Middle frontal gyrus (tissue), 1 donor: Measurements from ENCODE around the gene DNAH1.
A peak's percentile ranks its signal among the peaks of the same experiment; 100 is the strongest.

Source experiments
- DNase-seq: peaks from one replicate; pipeline ENCODE4 v3.0.0-alpha.2; 2015; ENCODE audit warnings: low spot score; ENCODE audit errors: extremely low spot score

The DNAH1 gene

DNA sequence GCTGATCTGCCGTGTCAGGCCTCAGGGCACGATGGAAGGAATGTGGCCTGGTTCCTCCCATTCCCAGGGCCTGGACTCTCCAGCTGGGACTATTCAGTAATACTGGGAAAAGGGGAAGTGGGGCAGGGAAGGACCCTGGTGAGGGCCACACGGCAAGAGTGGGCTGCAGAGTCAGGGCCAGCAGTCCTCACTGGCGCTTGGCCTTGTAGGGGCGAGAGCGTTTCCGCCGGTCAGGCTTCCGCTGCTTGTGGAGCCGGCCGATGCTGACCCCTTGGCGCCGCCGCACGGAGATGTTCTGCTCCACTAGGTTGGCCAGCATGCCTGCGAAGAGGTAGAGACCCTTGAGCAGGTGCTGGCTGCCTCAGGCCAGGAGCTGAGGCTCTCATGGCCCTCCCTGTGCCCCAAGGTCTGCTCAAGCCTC lies 86.0 kb downstream of the DNAH1 start:
- no peak for DNase-seq

- no peak for DNase-seq
These were observed 86.7 kb downstream of the DNAH1 start for GRCh38 chr3:52402706-52403270.

- DNase-seq = no peak
These were observed 87.2 kb downstream of the DNAH1 start for GRCh38 chr3:52403271-52403841.

GRCh38 chr3:52403955-52404354 lies 87.8 kb downstream of the DNAH1 start:
- DNase-seq = no peak

GRCh38 chr3:52404391-52404790 lies 88.3 kb downstream of the DNAH1 start:
- no peak for DNase-seq

GRCh38 chr3:52405066-52405465 lies 88.9 kb downstream of the DNAH1 start:
- DNase-seq = no peak

- no peak for DNase-seq
These were observed 89.5 kb downstream of the DNAH1 start for GRCh38 chr3:52405601-52406110.

DNA sequence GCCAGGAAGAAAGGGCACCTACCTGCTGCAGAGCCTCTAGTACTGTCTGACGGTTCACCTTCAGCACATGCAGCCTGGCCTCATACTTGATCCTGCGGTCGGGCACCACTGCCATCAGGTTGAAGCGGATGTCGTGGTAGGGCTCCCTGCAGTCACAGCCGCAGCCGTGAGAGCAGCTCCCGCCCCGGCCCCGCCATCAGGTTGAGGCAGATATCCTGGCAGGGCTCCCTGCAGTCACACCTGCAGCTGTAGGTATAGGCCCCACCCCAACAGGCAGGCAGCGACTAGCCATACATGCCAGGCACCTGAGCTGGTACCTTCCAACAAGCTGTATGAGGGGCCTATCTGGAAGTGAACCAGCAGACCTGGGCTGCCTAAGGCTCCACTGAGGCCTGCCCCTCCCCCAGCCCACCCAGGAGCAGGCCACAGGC lies 90.1 kb downstream of the DNAH1 start:
- DNase-seq = no peak

DNA sequence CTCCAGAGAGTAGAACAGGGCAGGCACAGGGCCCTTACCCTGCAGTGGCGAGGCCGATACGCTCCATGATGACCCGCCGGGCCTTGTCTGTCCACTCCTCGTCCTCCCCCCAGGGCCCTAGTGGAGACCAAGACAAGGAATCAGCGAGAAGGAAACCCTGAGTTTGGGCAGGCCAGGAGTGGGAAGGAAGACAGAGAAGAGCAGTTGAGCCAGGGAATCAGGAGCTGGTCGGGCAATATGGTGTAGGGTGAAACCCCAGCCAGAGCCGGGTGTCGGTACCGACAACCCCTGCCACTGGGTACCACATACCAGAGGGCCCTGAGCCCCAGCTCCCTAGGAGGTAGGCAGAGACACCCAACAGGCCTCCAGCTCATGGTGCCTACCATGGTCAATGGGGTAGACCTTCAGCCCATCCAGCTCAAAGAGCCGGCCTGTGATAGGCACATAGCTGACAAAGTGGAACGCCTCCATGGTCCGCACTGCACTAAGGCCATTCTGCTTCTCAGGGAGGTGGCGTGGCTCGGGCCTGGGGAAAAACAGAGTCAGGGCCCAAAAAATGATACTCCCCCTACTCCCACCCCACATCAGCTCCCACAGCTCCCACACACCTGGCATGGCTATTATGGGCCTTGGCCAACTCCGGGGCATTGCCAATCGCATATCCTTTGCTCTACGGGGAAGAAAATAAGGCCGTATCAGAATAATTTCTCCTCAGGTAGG lies 90.8 kb downstream of the DNAH1 start:
- no peak for DNase-seq

GRCh38 chr3:52407779-52408178 lies 91.7 kb downstream of the DNAH1 start:
- no peak for DNase-seq

GRCh38 chr3:52408466-52408865 lies 92.3 kb downstream of the DNAH1 start:
- DNase-seq = no peak

GRCh38 chr3:52415800-52416199 lies 99.7 kb downstream of the DNAH1 start:
- no peak for DNase-seq

- no peak for DNase-seq
These were observed 104.3 kb downstream of the DNAH1 start for GRCh38 chr3:52420388-52420787.

GRCh38 chr3:52422669-52423068 lies 106.5 kb downstream of the DNAH1 start:
- no peak for DNase-seq

DNA sequence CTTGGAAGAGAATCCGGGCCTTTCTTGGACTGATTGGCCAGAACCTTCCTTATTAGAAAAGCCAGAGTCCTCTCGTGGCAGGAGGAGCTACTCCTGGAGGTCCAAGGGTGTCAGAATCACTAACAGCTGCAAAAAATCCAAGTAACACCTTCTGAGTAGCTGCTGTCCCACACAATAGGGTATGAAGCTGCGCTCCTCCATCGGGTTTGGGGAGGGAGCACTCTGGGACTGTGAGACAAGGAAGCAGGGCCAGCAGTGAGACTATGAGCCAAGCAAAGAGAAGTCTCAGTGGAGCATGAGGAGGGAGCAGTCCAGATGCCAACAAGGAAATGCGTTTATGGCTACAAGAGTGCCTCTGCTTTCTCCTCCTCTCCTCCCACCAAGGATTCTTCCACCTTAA lies 107.1 kb downstream of the DNAH1 start:
- no peak for DNase-seq

DNA sequence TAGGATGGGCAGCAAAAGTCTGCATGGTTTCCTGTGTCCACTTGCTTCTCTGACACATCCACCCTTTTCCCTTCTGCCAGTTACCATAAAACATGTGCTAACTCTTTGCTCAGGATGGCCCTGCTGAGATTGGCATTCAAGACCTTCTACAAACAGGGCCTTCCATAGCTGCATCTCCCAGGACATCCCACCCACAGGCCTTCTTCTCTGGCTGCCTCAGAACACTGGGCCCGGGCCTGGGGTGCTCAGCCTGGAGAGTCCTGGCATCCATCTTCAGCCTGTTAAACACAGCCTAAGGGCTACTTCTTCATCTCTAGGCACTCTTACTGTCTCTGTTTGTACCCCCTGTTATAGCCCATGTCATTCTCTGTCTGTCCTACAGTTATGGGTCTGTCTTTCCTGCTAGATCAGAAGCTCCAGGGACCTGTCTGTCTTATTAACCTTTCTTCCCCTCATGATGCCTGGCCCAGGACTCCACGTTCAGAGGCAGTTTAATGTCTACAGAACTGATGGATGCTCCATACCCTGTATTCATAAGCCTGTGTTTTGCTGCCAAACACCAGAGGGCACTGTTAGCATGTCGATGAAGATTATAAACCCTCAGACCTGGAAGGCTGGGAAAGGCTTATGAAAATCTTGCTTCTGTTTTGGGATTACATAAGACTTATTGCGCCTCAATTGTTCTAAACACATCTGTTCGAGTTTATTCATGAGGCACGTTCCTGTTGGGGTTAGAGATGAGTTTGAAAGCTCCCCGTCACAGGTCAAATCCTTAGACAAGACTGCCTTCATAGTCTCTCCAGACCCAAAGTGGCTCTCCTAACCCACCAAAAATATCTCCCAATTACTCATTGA lies 112.3 kb downstream of the DNAH1 start:
- DNase-seq = peak; percentile 74

- no peak for DNase-seq
These were observed 112.9 kb downstream of the DNAH1 start for GRCh38 chr3:52429031-52429430.

- DNase-seq = no peak
These were observed 113.8 kb downstream of the DNAH1 start for GRCh38 chr3:52429779-52430415.

DNA sequence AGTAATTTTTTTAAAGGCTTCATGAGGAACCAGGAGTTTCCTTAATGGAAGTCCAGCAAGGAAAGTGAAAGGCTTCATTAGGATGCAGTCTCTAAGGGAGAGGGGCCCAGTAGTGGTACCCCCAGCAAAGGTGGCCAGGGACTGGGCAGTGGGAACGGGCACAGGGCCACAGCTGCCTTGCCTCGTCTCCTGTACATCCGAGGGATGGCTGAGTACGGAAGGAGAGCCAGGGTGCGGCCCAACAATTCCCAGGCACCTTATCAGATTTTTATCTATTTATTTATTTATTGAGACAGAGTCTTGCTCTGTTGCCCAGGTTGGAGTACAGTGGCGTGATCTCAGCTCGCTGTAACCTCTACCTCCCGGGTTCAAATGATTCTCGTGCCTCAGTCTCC lies 114.3 kb downstream of the DNAH1 start:
- DNase-seq = no peak

DNA sequence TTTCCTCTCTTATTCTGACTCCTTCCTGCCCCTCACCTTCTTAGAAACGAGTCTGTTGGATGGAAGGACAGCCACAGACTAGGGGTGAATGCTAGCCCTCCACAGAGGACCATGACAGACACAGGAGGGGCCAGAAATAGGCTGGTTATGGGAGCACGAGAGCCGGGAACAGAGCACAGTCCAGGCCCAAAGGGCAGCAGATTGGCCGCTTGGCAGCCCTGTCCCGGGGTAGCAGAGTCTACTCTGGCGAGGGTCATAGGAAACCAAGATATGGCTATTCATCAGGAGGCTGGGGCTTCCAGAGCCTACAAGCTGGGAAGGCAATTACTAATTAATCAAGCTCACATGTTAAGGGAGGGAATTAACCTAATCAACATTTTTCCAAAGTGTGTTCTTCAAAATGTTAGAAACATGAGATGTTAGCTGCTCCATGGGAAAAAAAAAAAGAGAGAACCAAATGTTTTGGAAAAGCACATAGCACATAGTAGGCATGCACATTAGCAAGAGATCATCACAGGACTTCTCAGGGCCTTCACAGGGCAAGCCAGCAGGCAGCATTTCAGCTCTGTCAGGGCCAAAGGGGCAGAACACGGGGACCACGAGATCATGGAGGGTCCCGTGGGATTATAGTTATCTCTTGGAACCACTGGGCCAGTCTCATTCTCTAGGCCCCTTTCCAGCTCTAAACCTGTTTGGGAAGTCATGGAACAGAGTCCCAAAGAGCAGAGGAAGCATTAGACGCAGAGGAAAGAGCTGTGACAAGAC lies 115.5 kb downstream of the DNAH1 start:
- DNase-seq = no peak

GRCh38 chr3:52432225-52432624 lies 116.1 kb downstream of the DNAH1 start:
- DNase-seq = no peak
